ENCODE measurements around the gene PLEKHH1.
A peak's percentile ranks its signal among the peaks of the same experiment; 100 is the strongest.
"Not testable (repeated sequence)": the region's sequence is repeated elsewhere in the genome, so short reads cannot be mapped to it uniquely, and the experiment has no call there.

Gene PLEKHH1

GRCh38 chr14:67584978-67585377, 51.9 kb downstream of the PLEKHH1 start:
- DNase-seq: no peak

- DNase-seq: no peak
These were observed 53.3 kb downstream of the PLEKHH1 start for GRCh38 chr14:67586369-67586768.

GRCh38 chr14:67589204-67589770, 56.2 kb downstream of the PLEKHH1 start:
- no peak for DNase-seq

- DNase-seq: not testable (repeated sequence)
These were observed 60.6 kb downstream of the PLEKHH1 start for GRCh38 chr14:67593650-67594049.

GRCh38 chr14:67595392-67595791, 62.3 kb downstream of the PLEKHH1 start:
- DNase-seq: no peak

- DNase-seq: peak; percentile 86
These were observed 66.8 kb downstream of the PLEKHH1 start, which contains the start of gene PIGH for GRCh38 chr14:67599698-67600561. PIGH (minus strand) TSS chr14:67600268; CDS start chr14:67600203, 65 bp downstream.

- not testable (repeated sequence) for DNase-seq
These were observed 67.5 kb downstream of the PLEKHH1 start for GRCh38 chr14:67600562-67600974.

GRCh38 chr14:67602076-67602475, 69.0 kb downstream of the PLEKHH1 start:
- DNase-seq: no peak

- no peak for DNase-seq
These were observed 70.0 kb downstream of the PLEKHH1 start for GRCh38 chr14:67602995-67603545.

GRCh38 chr14:67607646-67608045, 74.6 kb downstream of the PLEKHH1 start:
- no peak for DNase-seq

GRCh38 chr14:67609642-67610310, 76.7 kb downstream of the PLEKHH1 start:
- DNase-seq: no peak

GRCh38 chr14:67610491-67610890, 77.4 kb downstream of the PLEKHH1 start:
- DNase-seq: no peak

- no peak for DNase-seq
These were observed 85.5 kb downstream of the PLEKHH1 start for GRCh38 chr14:67618617-67619063.

GRCh38 chr14:67619446-67620216, 86.5 kb downstream of the PLEKHH1 start, which contains the start of gene ARG2:
ARG2 (plus strand) TSS chr14:67619920; CDS start chr14:67619978, 58 bp downstream.
- peak; percentile 86 for DNase-seq

- DNase-seq: peak; percentile 19
These were observed 87.2 kb downstream of the PLEKHH1 start for GRCh38 chr14:67620217-67620785.

GRCh38 chr14:67622675-67623074, 89.6 kb downstream of the PLEKHH1 start:
- peak; percentile 58 for DNase-seq

GRCh38 chr14:67623114-67623513, 90.0 kb downstream of the PLEKHH1 start:
- no peak for DNase-seq

GRCh38 chr14:67626131-67626530, 93.0 kb downstream of the PLEKHH1 start:
- DNase-seq: not testable (repeated sequence)

GRCh38 chr14:67627519-67627918, 94.4 kb downstream of the PLEKHH1 start:
- DNase-seq: no peak

GRCh38 chr14:67630186-67630585, 97.1 kb downstream of the PLEKHH1 start:
- DNase-seq: no peak

GRCh38 chr14:67630938-67631337, 97.8 kb downstream of the PLEKHH1 start:
- no peak for DNase-seq

All from 8988T (cell line).